K562 (cell line): ENCODE results near the gene IPCEF1. TPM values are rescaled to one million over a fixed set of nuclear protein-coding genes. Genes with fewer than 3 reads are reported as not detected.

Experiments used
- ATAC-seq: fragments of 200-7000 bp; cut with Tn5 transposase; 3 replicates; pipeline ENCODE4 v1.9.1; 2020; ENCODE audit warnings: moderate library complexity
- BruUV-seq: library from RNA; stranded (reverse); fragments of 400-500 nt; replicated peaks from 2 replicates; lab custom pipeline; 2021; lab: Mats Ljungman, UMichigan
- CTCF ChIA-PET: fragments of 300-600 bp; formaldehyde crosslinking; extraction: SDS; loops from one replicate; lab custom pipeline; 2021; ENCODE audit warnings: low intra/inter-chr PET ratio; lab: Yijun Ruan, JAX
- POLR2A ChIA-PET: fragments of 300-600, 350-650 bp; sonication (Branson Sonifier 250); formaldehyde crosslinking; extraction: SDS; loops from one replicate; lab custom pipeline; 2021; ENCODE audit warnings: antibody characterized with exemption, inconsistent platforms; lab: Yijun Ruan, JAX
- DNase-seq, 4 experiments: peaks; one replicate each; pipeline versions ENCODE4 v3.0.0 to v3.0.0-alpha.2; 2011 to 2018; ENCODE audit warnings: low spot score in 3 of 4, mixed read lengths in 3 of 4; ENCODE audit errors: extremely low read depth in 1 of 4
- FAIRE-seq: peaks from 2 replicates; lab custom pipeline; 2011; peaks lifted over from hg19 to GRCh38; lab: Jason Lieb, UNC
- H2AFZ ChIP-seq: 2 replicates; pipeline ENCODE4 v1.6.0; 2011; ENCODE audit warnings: low read depth, low read length, control low read depth, inconsistent platforms
- H3K27ac ChIP-seq: fragments of 200-600 bp; 3 replicates; pipeline ENCODE4 v1.8.0; 2011; ENCODE audit warnings: low read depth, mild to moderate bottlenecking, control low read depth, inconsistent platforms, low read length, moderate library complexity, mixed read lengths; ENCODE audit errors: extremely low read depth
- H3K27me3 ChIP-seq, 2 experiments: fragments of 300-600 bp in 1 of 2; 2 replicates in 1 of 2; 3 replicates in 1 of 2; pipeline versions ENCODE4 v1.6.0 to v1.8.0; 2011; ENCODE audit warnings: inconsistent platforms in 2 of 2, low read length in 2 of 2, mild to moderate bottlenecking in 1 of 2, mixed read lengths in 1 of 2, moderate library complexity in 1 of 2; ENCODE audit not compliant: control insufficient read depth in 2 of 2, insufficient read depth in 2 of 2
- H3K36me3 ChIP-seq: fragments of 300-600 bp; 3 replicates; pipeline ENCODE4 v1.8.0; 2011; ENCODE audit warnings: mild to moderate bottlenecking, low read length, inconsistent platforms; ENCODE audit not compliant: control insufficient read depth, insufficient read depth
- H3K4me1 ChIP-seq, 2 experiments: fragments of 200-600 bp in 1 of 2; replicated peaks in 1 of 2; 2 replicates in 1 of 2; 3 replicates in 1 of 2; pipeline versions ENCODE4 v1.5.1 to v1.8.0; 2011; ENCODE audit warnings: inconsistent platforms in 2 of 2, low read length in 2 of 2, mild to moderate bottlenecking in 1 of 2, mixed read lengths in 1 of 2, moderate library complexity in 1 of 2; ENCODE audit not compliant: control insufficient read depth in 2 of 2, insufficient read depth in 2 of 2
- H3K4me2 ChIP-seq: 2 replicates; pipeline ENCODE4 v1.6.1; 2011; ENCODE audit warnings: low read length, control low read depth, inconsistent platforms, mixed read lengths; ENCODE audit not compliant: insufficient read depth
- H3K4me3 ChIP-seq: fragments of 200-600 bp; sonication (generic), shearing (Covaris generic); 2 replicates; pipeline ENCODE4 v1.5.1; 2016; ENCODE audit warnings: control low read depth, inconsistent platforms
- H3K79me2 ChIP-seq: fragments of 200-600 bp; 3 replicates; pipeline ENCODE4 v1.8.0; 2011; ENCODE audit warnings: low read length, inconsistent platforms; ENCODE audit not compliant: control insufficient read depth, insufficient read depth
- H3K9ac ChIP-seq, 2 experiments: 2 replicates each; pipeline versions ENCODE4 v1.6.0 to v1.6.1; 2011; ENCODE audit warnings: low read depth in 2 of 2, low read length in 2 of 2, control low read depth in 1 of 2, inconsistent platforms in 1 of 2, mild to moderate bottlenecking in 1 of 2, mixed read lengths in 1 of 2; ENCODE audit not compliant: insufficient read depth in 1 of 2
- H3K9me1 ChIP-seq: one replicate; pipeline ENCODE4 v1.6.0; 2011; ENCODE audit warnings: inconsistent platforms, mild to moderate bottlenecking, low read length, moderate library complexity; ENCODE audit not compliant: control insufficient read depth, insufficient read depth
- H3K9me3 ChIP-seq: replicated peaks from 2 replicates; pipeline ENCODE4 v1.5.1; 2011; ENCODE audit warnings: low read depth, low read length, inconsistent platforms; ENCODE audit not compliant: control insufficient read depth, insufficient read depth
- H4K20me1 ChIP-seq: replicated peaks from 2 replicates; pipeline ENCODE4 v1.6.1; 2011; ENCODE audit warnings: low read length, inconsistent platforms, mixed read lengths; ENCODE audit not compliant: control insufficient read depth, insufficient read depth
- ADNP ChIP-seq: fragments of 200-800 bp; sonication (Bioruptor generic); IDR thresholded peaks from 2 replicates; pipeline ENCODE4 v1.6.1; 2016; ENCODE audit warnings: missing genetic modification characterization, missing compliant biosample characterization
- CHD1 ChIP-seq: fragments of 200-600 bp; sonication (generic); IDR thresholded peaks from one replicate; pipeline ENCODE4 v1.6.1; 2012; ENCODE audit warnings: mild to moderate bottlenecking, moderate library complexity, low read length, inconsistent platforms
- EHMT2 ChIP-seq: fragments of 450-650 bp; IDR thresholded peaks from 2 replicates; pipeline ENCODE4 v1.6.1; 2018; ENCODE audit warnings: antibody characterized with exemption
- NCOR1 ChIP-seq: fragments of 450-650 bp; IDR thresholded peaks from 2 replicates; pipeline ENCODE4 v1.6.1; 2016; ENCODE audit warnings: mild to moderate bottlenecking, moderate library complexity
- NFATC3 ChIP-seq: fragments of 450-650 bp; IDR thresholded peaks from 2 replicates; pipeline ENCODE4 v1.6.1; 2017; ENCODE audit warnings: mild to moderate bottlenecking
- PHB2 ChIP-seq: fragments of 450-650 bp; IDR thresholded peaks from 2 replicates; pipeline ENCODE4 v1.6.1; 2017; ENCODE audit warnings: low read depth
- SMARCA5 ChIP-seq: fragments of 450-650 bp; IDR thresholded peaks from 2 replicates; pipeline ENCODE4 v1.6.1; 2016
- SREBF2 ChIP-seq: sonication (generic); formaldehyde crosslinking; IDR thresholded peaks from 2 replicates; pipeline ENCODE4 v1.4.0; 2020; ENCODE audit warnings: mild to moderate bottlenecking, missing genetic modification reagents
- SUPT5H ChIP-seq: fragments of 450-650 bp; IDR thresholded peaks from 2 replicates; pipeline ENCODE4 v1.6.1; 2016
- TARDBP ChIP-seq: fragments of 450-650 bp; IDR thresholded peaks from 2 replicates; pipeline ENCODE4 v1.6.1; 2016
- ZNF12 ChIP-seq: sonication (generic); formaldehyde crosslinking; IDR thresholded peaks from 2 replicates; pipeline ENCODE4 v1.4.0; 2020; ENCODE audit warnings: mild to moderate bottlenecking, missing genetic modification reagents
- ZNF184 ChIP-seq: sonication (generic); formaldehyde crosslinking; IDR thresholded peaks from 2 replicates; pipeline ENCODE4 v1.5.0; 2020; ENCODE audit warnings: missing genetic modification reagents
- ZNF311 ChIP-seq: fragments of 250-450 bp; sonication (Bioruptor Pico); IDR thresholded peaks from 2 replicates; pipeline ENCODE4 v1.4.0; 2020; ENCODE audit warnings: mild to moderate bottlenecking, moderate library complexity
- ZNF408 ChIP-seq: fragments of 250-450 bp; sonication (Bioruptor Pico); IDR thresholded peaks from 2 replicates; pipeline ENCODE4 v1.4.0; 2020; ENCODE audit warnings: low read depth, mild to moderate bottlenecking, moderate library complexity
- WGBS: fragments of 100-300 bp; shearing (Covaris generic); methylation state at CpG from one replicate; pipeline ENCODE4 v1.1.6; 2016; ENCODE audit warnings: low coverage, mixed read lengths; ENCODE audit not compliant: insufficient coverage; ENCODE audit errors: missing lambda C conversion rate; 5-methylcytosine and 5-hydroxymethylcytosine counted together
- in situ Hi-C: fragments of 300-500 bp; cut with MboI; formaldehyde crosslinking; loops from 4 replicates; pipeline ENCODE4 v1.15.0; 2018; ENCODE audit warnings: inconsistent platforms, mixed read lengths
- intact Hi-C: fragments of 100-400 bp; cut with micrococcal nuclease; formaldehyde crosslinking; loops from 2 replicates; pipeline ENCODE4 v1.14.2; 2022
- polyA plus RNA-seq, 8 experiments: library from polyadenylated mRNA; depleted of rRNA in 4 of 8; stranded (reverse) in 5 of 8; unstranded in 3 of 8; fragments of >200 nt; fragmentation: Nextera tagmentation in 2 of 8; fragmentation: Illumina TruSeq in 1 of 8; extraction: Ambion mirVana in 2 of 8; extraction: Trizol in 1 of 8; gene quantifications; 2 replicates each; pipeline versions ENCODE4 v1.2.1 to v1.2.3, GENCODE V29; 2011 to 2014; ENCODE audit warnings: inconsistent platforms in 1 of 8, missing spikeins in 1 of 8
- total RNA-seq, 7 experiments: library from RNA; depleted of rRNA in 6 of 7; stranded (reverse); fragments of >200 nt in 6 of 7; fragmentation: Illumina TruSeq in 2 of 7; extraction: Trizol in 2 of 7; gene quantifications; 2 replicates each; pipeline versions ENCODE4 v1.2.1 to v1.2.3, GENCODE V29; 2011 to 2021; ENCODE audit warnings: low replicate concordance in 1 of 7
- TF ChIP-seq, protein P1 (sequence below), 2 experiments: fragments of 450-650 bp in 1 of 2; sonication (generic) in 1 of 2; formaldehyde crosslinking; conservative IDR thresholded peaks; 2 replicates each; pipeline versions ENCODE4 v1.4.0 to v1.8.1; 2020 to 2022; ENCODE audit warnings: mild to moderate bottlenecking in 1 of 2, missing genetic modification reagents in 1 of 2
- TF ChIP-seq, protein P2 (sequence below): sonication (generic); formaldehyde crosslinking; IDR thresholded peaks from 2 replicates; pipeline ENCODE4 v1.8.0; 2022; ENCODE audit warnings: mild to moderate bottlenecking, missing genetic modification reagents, borderline replicate concordance
- TF ChIP-seq, protein P3 (sequence below): fragments of 250-450 bp; sonication (Bioruptor Pico); IDR thresholded peaks from 2 replicates; pipeline ENCODE4 v1.5.0; 2020; ENCODE audit warnings: mild to moderate bottlenecking, borderline replicate concordance
- TF ChIP-seq, protein P4 (sequence below): IDR thresholded peaks from 3 replicates; pipeline ENCODE4 v1.6.1; 2011; ENCODE audit warnings: borderline replicate concordance, mild to moderate bottlenecking, moderate library complexity; ENCODE audit not compliant: insufficient read length; ENCODE audit errors: extremely low read depth

The IPCEF1 gene
- total and polyA plus RNA-seq, 9 of the 15 experiments (the other 6 are each of a cell fraction or from before 2014, with no cell fraction given), result 0.14 to 0.18 TPM; not detected in 7

DNA sequence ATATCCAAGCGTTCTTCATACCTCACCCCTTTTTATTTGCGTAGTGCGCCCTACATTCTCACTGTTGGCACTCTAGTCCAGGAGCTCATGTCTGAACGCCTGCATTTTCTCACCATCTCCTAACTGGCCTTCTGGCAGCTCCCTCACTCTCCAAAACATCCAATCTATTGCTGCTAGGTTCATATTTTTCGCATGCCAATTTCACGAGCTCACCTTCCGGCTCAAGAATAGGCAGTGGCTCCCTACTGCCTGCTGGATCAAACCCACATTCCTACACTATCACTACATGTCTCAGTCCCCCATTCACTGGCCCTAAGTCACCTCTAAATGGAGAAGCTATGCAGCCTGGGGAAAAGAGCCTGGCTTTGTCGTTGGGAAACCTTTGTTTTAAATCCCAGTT lies 115.0 kb downstream of the IPCEF1 start:
- intact Hi-C loops (no loop called here), in situ Hi-C loops (no loop called here)
- TF ChIP-seq EHMT2 (no peak), SMARCA5 (no peak), PHB2 (no peak), NCOR1 (no peak), ZNF311 (no peak), ZNF184 (CRISPR knock-in tag) (no peak), CHD1 (no peak), TARDBP (no peak), ZNF408 (CRISPR knock-in tag) (no peak), SUPT5H (no peak), NFATC3 (no peak), ZNF12 (CRISPR knock-in tag) (no peak), SREBF2 (CRISPR knock-in tag) (no peak), ADNP (no peak)
- TF ChIP-seq, protein P1, sequence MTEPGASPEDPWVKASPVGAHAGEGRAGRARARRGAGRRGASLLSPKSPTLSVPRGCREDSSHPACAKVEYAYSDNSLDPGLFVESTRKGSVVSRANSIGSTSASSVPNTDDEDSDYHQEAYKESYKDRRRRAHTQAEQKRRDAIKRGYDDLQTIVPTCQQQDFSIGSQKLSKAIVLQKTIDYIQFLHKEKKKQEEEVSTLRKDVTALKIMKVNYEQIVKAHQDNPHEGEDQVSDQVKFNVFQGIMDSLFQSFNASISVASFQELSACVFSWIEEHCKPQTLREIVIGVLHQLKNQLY (CRISPR knock-in tag; conservative IDR thresholded peaks at IDR 0.05), result no peak
- TF ChIP-seq, protein P2, sequence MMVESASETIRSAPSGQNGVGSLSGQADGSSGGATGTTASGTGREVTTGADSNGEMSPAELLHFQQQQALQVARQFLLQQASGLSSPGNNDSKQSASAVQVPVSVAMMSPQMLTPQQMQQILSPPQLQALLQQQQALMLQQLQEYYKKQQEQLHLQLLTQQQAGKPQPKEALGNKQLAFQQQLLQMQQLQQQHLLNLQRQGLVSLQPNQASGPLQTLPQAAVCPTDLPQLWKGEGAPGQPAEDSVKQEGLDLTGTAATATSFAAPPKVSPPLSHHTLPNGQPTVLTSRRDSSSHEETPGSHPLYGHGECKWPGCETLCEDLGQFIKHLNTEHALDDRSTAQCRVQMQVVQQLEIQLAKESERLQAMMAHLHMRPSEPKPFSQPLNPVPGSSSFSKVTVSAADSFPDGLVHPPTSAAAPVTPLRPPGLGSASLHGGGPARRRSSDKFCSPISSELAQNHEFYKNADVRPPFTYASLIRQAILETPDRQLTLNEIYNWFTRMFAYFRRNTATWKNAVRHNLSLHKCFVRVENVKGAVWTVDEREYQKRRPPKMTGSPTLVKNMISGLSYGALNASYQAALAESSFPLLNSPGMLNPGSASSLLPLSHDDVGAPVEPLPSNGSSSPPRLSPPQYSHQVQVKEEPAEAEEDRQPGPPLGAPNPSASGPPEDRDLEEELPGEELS, result no peak
- TF ChIP-seq, protein P3, sequence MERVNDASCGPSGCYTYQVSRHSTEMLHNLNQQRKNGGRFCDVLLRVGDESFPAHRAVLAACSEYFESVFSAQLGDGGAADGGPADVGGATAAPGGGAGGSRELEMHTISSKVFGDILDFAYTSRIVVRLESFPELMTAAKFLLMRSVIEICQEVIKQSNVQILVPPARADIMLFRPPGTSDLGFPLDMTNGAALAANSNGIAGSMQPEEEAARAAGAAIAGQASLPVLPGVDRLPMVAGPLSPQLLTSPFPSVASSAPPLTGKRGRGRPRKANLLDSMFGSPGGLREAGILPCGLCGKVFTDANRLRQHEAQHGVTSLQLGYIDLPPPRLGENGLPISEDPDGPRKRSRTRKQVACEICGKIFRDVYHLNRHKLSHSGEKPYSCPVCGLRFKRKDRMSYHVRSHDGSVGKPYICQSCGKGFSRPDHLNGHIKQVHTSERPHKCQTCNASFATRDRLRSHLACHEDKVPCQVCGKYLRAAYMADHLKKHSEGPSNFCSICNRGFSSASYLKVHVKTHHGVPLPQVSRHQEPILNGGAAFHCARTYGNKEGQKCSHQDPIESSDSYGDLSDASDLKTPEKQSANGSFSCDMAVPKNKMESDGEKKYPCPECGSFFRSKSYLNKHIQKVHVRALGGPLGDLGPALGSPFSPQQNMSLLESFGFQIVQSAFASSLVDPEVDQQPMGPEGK, result no peak
- TF ChIP-seq, protein P4, sequence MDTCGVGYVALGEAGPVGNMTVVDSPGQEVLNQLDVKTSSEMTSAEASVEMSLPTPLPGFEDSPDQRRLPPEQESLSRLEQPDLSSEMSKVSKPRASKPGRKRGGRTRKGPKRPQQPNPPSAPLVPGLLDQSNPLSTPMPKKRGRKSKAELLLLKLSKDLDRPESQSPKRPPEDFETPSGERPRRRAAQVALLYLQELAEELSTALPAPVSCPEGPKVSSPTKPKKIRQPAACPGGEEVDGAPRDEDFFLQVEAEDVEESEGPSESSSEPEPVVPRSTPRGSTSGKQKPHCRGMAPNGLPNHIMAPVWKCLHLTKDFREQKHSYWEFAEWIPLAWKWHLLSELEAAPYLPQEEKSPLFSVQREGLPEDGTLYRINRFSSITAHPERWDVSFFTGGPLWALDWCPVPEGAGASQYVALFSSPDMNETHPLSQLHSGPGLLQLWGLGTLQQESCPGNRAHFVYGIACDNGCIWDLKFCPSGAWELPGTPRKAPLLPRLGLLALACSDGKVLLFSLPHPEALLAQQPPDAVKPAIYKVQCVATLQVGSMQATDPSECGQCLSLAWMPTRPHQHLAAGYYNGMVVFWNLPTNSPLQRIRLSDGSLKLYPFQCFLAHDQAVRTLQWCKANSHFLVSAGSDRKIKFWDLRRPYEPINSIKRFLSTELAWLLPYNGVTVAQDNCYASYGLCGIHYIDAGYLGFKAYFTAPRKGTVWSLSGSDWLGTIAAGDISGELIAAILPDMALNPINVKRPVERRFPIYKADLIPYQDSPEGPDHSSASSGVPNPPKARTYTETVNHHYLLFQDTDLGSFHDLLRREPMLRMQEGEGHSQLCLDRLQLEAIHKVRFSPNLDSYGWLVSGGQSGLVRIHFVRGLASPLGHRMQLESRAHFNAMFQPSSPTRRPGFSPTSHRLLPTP, result no peak
- Histone ChIP-seq H3K79me2 (no peaks in the 10 kb centered on the region), H3K36me3 (no peaks in the 10 kb centered on the region), H3K27me3 (peaks cover 9 to 16% of the 10 kb centered on the region in 2 experiments; a peak in 3 of 5 replicates), H3K9me3 (no peaks in the 10 kb centered on the region), H3K4me3 (no peak overlapping the region), H3K27ac (no peak overlapping the region), H2AFZ (no peak overlapping the region), H3K4me2 (no peak overlapping the region), H3K9ac (no peak overlapping the region), H3K9me1 (no peaks in the 10 kb centered on the region), H3K4me1 (no peaks in the 10 kb centered on the region), H4K20me1 (no peaks in the 10 kb centered on the region)
- FAIRE-seq (no peak), ATAC-seq (no peak), DNase-seq (no peak)
- BruUV-seq, result no TSS peak
- WGBS, result under 1% methylated on average over 8 of the region's 8 CpGs
- CTCF ChIA-PET, result no interaction called here
- POLR2A ChIA-PET, result interaction anchor here (0.6 kb wide), 1 partner anchor 835 kb away, joined by 3 read pairs; no protein-coding TSS in a partner anchor
